ENCODE measurements around the gene GATAD2B.
"Not testable (repeated sequence)": the region's sequence is repeated elsewhere in the genome, so short reads cannot be mapped to it uniquely, and the experiment has no call there.

The GATAD2B gene

DNA sequence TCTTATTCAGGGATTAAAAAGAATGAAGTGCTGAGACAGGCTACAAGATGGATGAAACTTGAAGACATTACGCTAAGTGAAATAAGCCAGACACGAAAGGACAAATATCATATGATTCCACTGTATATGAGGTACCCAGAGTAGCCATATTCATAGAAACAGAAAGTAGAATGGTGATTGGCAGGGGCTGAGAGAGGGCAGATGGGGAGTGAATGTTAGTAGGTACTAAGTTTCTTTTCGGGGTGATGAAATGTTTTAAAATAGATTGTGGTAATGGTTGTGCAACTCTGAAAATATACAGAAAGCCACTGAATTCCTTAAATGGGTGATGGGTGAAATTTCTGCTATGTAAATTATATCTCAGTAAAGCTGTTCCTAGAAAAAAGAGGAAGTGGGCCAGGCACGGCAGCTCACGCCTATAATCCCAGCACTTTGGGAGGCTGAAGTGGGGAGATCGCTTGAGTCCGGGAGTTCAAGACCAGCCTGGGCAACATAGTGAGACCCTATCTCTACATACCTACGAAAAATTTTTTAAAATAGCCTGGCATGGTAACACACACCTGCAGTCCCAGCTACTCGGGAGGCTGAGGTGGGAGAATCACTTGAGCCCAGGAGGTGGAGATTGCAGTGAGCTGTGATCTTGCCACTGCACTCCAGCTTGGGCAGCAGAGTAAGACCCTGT is 131.7 kb downstream of the GATAD2B start:
- DNase-seq (ENCODE audit: low spot score), result peak; percentile 85
- TF ChIP-seq, protein P1, sequence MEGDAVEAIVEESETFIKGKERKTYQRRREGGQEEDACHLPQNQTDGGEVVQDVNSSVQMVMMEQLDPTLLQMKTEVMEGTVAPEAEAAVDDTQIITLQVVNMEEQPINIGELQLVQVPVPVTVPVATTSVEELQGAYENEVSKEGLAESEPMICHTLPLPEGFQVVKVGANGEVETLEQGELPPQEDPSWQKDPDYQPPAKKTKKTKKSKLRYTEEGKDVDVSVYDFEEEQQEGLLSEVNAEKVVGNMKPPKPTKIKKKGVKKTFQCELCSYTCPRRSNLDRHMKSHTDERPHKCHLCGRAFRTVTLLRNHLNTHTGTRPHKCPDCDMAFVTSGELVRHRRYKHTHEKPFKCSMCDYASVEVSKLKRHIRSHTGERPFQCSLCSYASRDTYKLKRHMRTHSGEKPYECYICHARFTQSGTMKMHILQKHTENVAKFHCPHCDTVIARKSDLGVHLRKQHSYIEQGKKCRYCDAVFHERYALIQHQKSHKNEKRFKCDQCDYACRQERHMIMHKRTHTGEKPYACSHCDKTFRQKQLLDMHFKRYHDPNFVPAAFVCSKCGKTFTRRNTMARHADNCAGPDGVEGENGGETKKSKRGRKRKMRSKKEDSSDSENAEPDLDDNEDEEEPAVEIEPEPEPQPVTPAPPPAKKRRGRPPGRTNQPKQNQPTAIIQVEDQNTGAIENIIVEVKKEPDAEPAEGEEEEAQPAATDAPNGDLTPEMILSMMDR (IDR thresholded peaks at IDR 0.05; ENCODE audit: borderline replicate concordance, control extremely low read depth, extremely low read depth, insufficient read depth, missing control alignments), result no peak
- in situ Hi-C loops (cut with MboI; ENCODE audit: low sequenced_read_pairs, unreplicated experiment), result loop anchor here (10.0 kb wide), 1 partner anchor 194 kb away; the partner anchor contains the start of gene RAB13

DNA sequence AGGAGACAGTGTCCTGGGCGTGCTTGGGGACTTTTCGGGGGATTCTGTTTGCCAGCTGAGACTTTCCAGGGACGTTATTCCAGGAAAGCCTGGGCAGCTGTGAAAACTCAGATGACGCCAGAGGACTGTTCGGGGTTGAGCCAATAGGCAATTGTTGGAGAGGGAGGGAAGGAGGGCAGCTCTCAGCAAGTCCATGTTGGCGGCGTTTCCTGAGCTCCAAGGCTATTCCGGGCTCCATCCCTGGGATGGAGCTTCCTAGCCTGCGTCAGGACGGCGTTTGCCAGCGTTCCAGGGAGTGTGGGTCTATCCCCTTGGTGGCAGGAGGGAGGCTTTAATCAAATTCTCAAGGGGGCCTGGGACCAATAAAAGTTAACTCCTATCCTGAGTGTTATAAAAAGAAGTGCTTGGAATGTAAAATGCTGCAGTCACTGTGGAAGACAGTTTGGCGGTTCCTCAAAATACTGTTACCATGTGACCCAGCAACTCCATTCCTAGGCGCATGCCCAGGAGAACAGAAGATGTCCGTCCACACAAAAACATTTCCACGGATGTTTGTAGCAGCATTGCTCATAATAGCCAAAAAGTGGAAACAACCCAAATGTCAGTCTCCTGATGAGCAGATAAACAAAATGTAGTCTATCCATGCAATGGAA is 132.3 kb downstream of the GATAD2B start:
- TF ChIP-seq, protein P1 (IDR thresholded peaks at IDR 0.05; ENCODE audit: borderline replicate concordance, control extremely low read depth, extremely low read depth, insufficient read depth, missing control alignments), result no peak
- in situ Hi-C loops (cut with MboI; ENCODE audit: low sequenced_read_pairs, unreplicated experiment), result loop anchor here (10.0 kb wide), 1 partner anchor 194 kb away; the partner anchor contains the start of gene RAB13
- DNase-seq (ENCODE audit: low spot score), result no peak

DNA sequence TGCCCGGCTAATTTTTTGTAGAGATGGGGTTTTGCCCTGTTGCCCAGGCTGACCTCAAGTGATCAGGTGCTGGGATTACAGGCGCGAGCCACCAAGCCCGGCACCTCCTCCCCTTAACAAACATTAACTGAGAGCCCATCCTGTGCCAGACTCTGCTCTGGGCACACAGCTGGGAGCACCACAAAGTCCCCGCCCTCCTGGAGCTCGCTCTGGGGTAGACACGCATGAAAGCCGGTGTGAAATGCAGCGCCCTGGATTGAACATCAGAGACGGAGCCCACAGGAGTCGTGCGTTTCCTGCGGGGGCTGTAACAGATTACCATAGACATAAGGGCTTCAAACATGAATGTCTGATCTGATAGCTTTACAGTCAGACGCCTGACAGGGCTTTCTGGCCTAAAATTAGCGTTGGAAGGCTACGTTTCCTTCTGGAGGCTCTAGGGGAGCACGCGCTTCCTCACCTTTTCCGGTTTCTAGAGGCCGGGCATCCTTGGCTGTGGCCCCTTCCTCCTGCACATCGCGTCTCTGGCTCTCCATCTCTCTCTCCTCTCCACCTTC is 133.2 kb downstream of the GATAD2B start:
- in situ Hi-C loops (cut with MboI; ENCODE audit: low sequenced_read_pairs, unreplicated experiment), result loop anchor here (10.0 kb wide), 1 partner anchor 195 kb away; the partner anchor contains the start of gene RAB13
- DNase-seq (ENCODE audit: low spot score), result no peak
- TF ChIP-seq, protein P1 (IDR thresholded peaks at IDR 0.05; ENCODE audit: borderline replicate concordance, control extremely low read depth, extremely low read depth, insufficient read depth, missing control alignments), result no peak

DNA sequence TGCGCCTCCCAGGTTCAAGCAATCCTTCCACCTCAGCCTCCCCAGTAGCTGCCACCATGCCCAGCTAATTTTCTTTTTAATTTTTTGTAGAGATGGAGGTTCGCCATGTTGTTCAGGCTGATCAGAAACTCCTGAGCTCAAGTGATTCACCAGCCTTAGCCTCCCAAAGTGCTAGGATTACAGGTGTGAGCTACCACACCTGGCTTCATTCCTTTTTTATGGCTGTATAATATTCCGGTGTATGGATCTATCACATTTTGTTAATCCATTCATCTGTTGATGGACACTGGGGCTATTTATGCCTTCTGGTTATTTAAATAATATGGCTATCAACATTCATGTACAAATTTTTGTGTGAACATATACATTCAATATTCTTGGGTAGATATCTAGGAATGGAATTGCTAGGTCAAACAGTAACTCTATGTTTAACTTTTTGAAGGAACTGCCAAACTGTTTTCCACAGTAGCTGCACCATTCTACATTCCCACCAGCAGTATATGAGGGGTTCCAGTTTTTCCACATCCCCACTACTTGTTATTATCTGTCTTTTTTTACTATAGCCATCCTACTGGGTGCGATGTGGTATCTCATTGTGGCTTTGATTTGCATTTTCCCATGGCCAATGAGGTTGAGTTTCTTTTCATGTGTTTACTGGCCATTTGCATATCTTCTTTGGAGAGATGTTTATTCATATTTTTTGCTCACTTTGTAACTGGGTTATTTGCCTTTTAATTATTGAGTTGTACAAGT is 136.6 kb downstream of the GATAD2B start:
- no peak for DNase-seq (ENCODE audit: low spot score)
- in situ Hi-C loops (cut with MboI; ENCODE audit: low sequenced_read_pairs, unreplicated experiment), result no loop called here
- TF ChIP-seq, protein P1 (IDR thresholded peaks at IDR 0.05; ENCODE audit: borderline replicate concordance, control extremely low read depth, extremely low read depth, insufficient read depth, missing control alignments), result no peak

DNA sequence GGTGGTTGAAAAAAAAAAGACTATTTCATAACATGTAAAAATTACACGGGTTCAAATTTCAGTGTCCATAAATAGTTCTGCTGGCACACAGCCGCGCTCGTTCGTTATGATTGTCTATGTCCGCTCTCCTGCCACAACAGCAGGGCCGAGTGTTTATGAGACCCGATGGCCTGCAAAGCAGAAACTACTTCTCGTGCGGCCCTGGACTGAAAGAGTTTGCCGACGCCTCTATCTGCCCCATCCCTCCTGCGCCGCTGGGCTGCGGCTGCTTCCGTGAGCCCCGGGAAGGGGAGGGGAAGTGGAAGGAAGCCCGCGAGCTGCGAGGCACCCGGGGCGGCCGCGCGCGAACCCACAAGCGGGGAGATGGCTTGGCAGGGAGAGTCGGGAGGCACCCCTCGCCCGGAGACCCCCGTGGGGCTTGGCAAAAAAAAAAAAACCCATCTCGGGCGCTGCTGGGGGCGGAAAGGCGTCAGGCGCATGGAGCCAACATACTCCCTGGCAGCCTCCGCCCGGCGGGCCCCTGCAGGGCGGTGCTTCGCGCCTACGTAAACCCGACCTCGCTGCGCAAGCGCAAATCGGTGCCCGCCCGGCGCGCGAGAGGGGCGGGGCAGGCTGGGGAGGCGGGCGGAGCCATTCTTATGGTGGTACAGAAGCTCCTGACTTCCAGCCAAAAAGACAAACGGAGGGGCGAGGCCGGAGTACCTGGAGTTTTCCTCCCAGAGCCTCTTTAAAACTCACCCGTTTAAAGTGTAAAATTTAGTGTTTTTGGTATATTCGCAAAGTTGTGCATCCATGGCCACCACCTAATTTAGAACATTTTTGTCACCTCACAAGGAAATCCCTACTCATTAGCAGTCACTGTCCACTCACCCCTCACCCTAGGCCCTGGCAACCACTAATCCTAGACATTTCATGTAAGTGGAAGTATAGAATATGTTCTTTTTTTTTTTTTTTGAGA is 139.3 kb downstream of the GATAD2B start:
- TF ChIP-seq, protein P1 (IDR thresholded peaks at IDR 0.05; ENCODE audit: borderline replicate concordance, control extremely low read depth, extremely low read depth, insufficient read depth, missing control alignments), result no peak
- in situ Hi-C loops (cut with MboI; ENCODE audit: low sequenced_read_pairs, unreplicated experiment), result no loop called here
- peak; percentile 98 for DNase-seq (ENCODE audit: low spot score)

DNA sequence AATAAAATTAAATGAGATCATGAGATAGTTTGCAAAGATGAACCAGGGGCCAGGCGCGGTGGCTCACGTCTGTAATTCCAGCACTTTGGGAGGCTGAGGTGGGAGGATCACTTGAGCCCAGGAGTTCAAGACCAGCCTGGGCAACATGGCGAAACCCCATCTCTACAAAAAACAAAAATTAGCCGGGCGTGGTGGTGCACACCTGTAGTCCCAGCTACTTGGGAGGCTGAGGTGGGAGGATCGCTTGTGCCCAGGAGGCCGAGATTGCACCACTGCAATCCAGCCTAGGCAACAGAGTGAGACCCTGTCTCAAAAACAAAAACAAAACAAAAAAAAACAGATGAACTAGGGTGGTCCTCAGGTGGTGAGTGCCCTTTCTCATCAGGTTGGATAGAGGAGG is 140.1 kb downstream of the GATAD2B start:
- in situ Hi-C loops (cut with MboI; ENCODE audit: low sequenced_read_pairs, unreplicated experiment); DNase-seq (ENCODE audit: low spot score): not testable (repeated sequence)

Measured in GM13976 (cell line).